Measurements from ENCODE around the gene SLC4A5.

Gene SLC4A5

DNA sequence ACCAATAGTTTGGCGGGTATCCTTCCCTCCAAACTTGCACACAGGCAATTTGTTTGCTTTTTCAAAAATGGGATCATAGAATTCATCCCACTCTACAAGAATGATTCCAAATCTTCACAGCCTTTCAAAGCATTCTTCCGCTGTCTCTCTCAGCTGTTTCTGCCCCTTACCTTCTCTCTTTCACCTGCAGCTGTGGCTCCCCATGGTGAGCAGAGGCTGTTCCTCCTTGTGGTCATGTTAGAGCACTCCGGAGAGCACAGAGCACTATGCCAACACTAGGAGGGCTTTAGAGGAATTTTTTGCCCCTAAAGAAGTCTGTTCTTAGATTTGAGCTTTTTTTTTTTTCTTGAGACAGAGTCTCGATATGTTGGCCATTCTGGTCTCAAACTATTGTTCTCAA, 114.4 kb downstream of the SLC4A5 start:
- no peak overlapping the region for H2BK5ac ChIP-seq (ENCODE audit: low read length)
- H4K8ac ChIP-seq (ENCODE audit: low read depth, low read length): no peak overlapping the region
- no peak overlapping the region for H3K14ac ChIP-seq (ENCODE audit: low read length)
- no peak overlapping the region for H3K27ac ChIP-seq (replicated peaks; ENCODE audit: low read length)
- H2AFZ ChIP-seq (ENCODE audit: low read length): no peak overlapping the region
- peaks cover 0 to 7% (median 0%) of the 10 kb centered on the region in 3 experiments for H3K27me3 ChIP-seq (ENCODE audit: control insufficient read depth in 3 of 3, insufficient read depth in 3 of 3, low read depth in 1 of 3, low read length in 3 of 3)
- H3K4me1 ChIP-seq (ENCODE audit: control insufficient read depth in 2 of 2, insufficient read depth in 1 of 2, low read depth in 1 of 2, low read length in 2 of 2): peaks cover 0 to 1% of the 10 kb centered on the region in 2 donors
- no peak overlapping the region for H3K23ac ChIP-seq (ENCODE audit: low read depth, low read length, poor library complexity)
- H3K9me3 ChIP-seq (replicated peaks in 1 of 2; ENCODE audit: control insufficient read depth in 2 of 2, insufficient read depth in 1 of 2, low read depth in 1 of 2, low read length in 2 of 2): no peaks in the 10 kb centered on the region
- no peak overlapping the region for H3K18ac ChIP-seq (ENCODE audit: low read length)
- H2BK12ac ChIP-seq (ENCODE audit: low read length): no peak overlapping the region
- H3K4me2 ChIP-seq (ENCODE audit: insufficient read depth, low read length, poor library complexity, severe bottlenecking): no peak overlapping the region
- no peak overlapping the region for H3K4me3 ChIP-seq (ENCODE audit: low read length in 2 of 2)
- no peak for DNase-seq (ENCODE audit: low spot score)
- H2BK15ac ChIP-seq (ENCODE audit: low read length): no peak overlapping the region
- no peaks in the 10 kb centered on the region for H3K36me3 ChIP-seq (replicated peaks in 1 of 2; ENCODE audit: control insufficient read depth in 2 of 2, insufficient read depth in 2 of 2, low read length in 2 of 2)
- no peaks in the 10 kb centered on the region for H3K79me1 ChIP-seq (ENCODE audit: low read depth, low read length)
- H3K9ac ChIP-seq (ENCODE audit: low read depth, low read length, poor library complexity): no peak overlapping the region
- WGBS, 2 donors (ENCODE audit: extremely low coverage in 2 of 2, insufficient read length in 2 of 2, insufficient replicate concordance in 1 of 2): no CpG with 5 or more reads among the region's 4 CpGs
- no peak overlapping the region for H2BK120ac ChIP-seq (ENCODE audit: low read depth, low read length)
- H3K4ac ChIP-seq (ENCODE audit: low read length): no peak overlapping the region
- H2AK5ac ChIP-seq (ENCODE audit: low read depth, low read length): no peak overlapping the region
- H4K91ac ChIP-seq (ENCODE audit: low read depth, low read length, poor library complexity): no peak overlapping the region

GRCh38 chr2:74227646-74228045, 115.6 kb downstream of the SLC4A5 start:
- Histone ChIP-seq H3K4me3 (ENCODE audit: low read length in 2 of 2) (no peak overlapping the region), H3K14ac (ENCODE audit: low read length) (no peak overlapping the region), H3K4me1 (ENCODE audit: control insufficient read depth in 2 of 2, insufficient read depth in 1 of 2, low read depth in 1 of 2, low read length in 2 of 2) (peaks cover 0 to 1% of the 10 kb centered on the region in 2 donors), H3K27me3 (ENCODE audit: control insufficient read depth in 3 of 3, insufficient read depth in 3 of 3, low read depth in 1 of 3, low read length in 3 of 3) (peaks cover 0 to 1% (median 0%) of the 10 kb centered on the region in 3 experiments), H2BK120ac (ENCODE audit: low read depth, low read length) (no peak overlapping the region), H3K27ac (replicated peaks; ENCODE audit: low read length) (no peak overlapping the region), H2BK5ac (ENCODE audit: low read length) (no peak overlapping the region), H2BK15ac (ENCODE audit: low read length) (no peak overlapping the region), H3K4me2 (ENCODE audit: insufficient read depth, low read length, poor library complexity, severe bottlenecking) (no peak overlapping the region), H3K36me3 (replicated peaks in 1 of 2; ENCODE audit: control insufficient read depth in 2 of 2, insufficient read depth in 2 of 2, low read length in 2 of 2) (no peaks in the 10 kb centered on the region), H3K4ac (ENCODE audit: low read length) (no peak overlapping the region), H3K9ac (ENCODE audit: low read depth, low read length, poor library complexity) (no peak overlapping the region), H3K18ac (ENCODE audit: low read length) (no peak overlapping the region), H2BK12ac (ENCODE audit: low read length) (no peak overlapping the region), H4K8ac (ENCODE audit: low read depth, low read length) (no peak overlapping the region), H3K23ac (ENCODE audit: low read depth, low read length, poor library complexity) (no peak overlapping the region), H2AFZ (ENCODE audit: low read length) (no peak overlapping the region), H4K91ac (ENCODE audit: low read depth, low read length, poor library complexity) (peak overlapping the region; percentile 82), H3K79me1 (ENCODE audit: low read depth, low read length) (no peaks in the 10 kb centered on the region), H2AK5ac (ENCODE audit: low read depth, low read length) (no peak overlapping the region), H3K9me3 (replicated peaks in 1 of 2; ENCODE audit: control insufficient read depth in 2 of 2, insufficient read depth in 1 of 2, low read depth in 1 of 2, low read length in 2 of 2) (no peaks in the 10 kb centered on the region)
- no CpG with 5 or more reads among the region's 5 CpGs for WGBS, 2 donors (ENCODE audit: extremely low coverage in 2 of 2, insufficient read length in 2 of 2, insufficient replicate concordance in 1 of 2)
- DNase-seq (ENCODE audit: low spot score): no peak

DNA sequence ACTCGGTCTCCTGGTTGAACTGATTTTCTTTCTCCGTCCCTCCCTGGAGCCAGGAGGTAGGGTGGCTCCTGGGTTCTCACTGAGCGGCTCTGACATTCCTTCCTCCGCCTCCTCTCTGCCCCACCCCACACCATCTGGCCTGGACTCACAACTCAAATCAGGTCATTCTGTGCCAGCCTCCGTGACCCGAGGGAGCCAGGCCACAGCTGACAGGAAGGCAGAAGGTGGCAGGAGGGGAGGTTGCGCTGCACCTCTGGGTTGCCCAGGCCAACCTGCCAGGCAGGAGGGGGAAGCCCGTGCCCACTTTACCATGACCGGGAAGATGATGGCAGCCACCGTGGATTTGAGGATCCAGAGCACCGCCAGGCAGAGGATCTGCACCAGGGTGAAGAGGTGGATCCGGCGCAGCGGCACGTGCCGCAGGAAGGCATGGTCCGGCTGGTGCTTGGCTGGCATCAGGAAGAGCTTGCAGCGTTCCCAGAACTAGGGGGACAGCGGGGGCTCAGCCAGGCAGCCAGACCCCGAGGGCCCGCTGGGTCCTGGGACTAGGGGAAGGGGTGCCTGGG, 116.5 kb downstream of the SLC4A5 start:
- Histone ChIP-seq H4K91ac (ENCODE audit: low read depth, low read length, poor library complexity) (no peak overlapping the region), H2BK12ac (ENCODE audit: low read length) (no peak overlapping the region), H2BK15ac (ENCODE audit: low read length) (no peak overlapping the region), H2AFZ (ENCODE audit: low read length) (no peak overlapping the region), H3K27me3 (ENCODE audit: control insufficient read depth in 3 of 3, insufficient read depth in 3 of 3, low read depth in 1 of 3, low read length in 3 of 3) (no peaks in the 10 kb centered on the region), H3K4me2 (ENCODE audit: insufficient read depth, low read length, poor library complexity, severe bottlenecking) (no peak overlapping the region), H3K4me1 (ENCODE audit: control insufficient read depth in 2 of 2, insufficient read depth in 1 of 2, low read depth in 1 of 2, low read length in 2 of 2) (peaks cover 0 to 1% of the 10 kb centered on the region in 2 donors), H3K4ac (ENCODE audit: low read length) (no peak overlapping the region), H2BK5ac (ENCODE audit: low read length) (no peak overlapping the region), H3K27ac (replicated peaks; ENCODE audit: low read length) (no peak overlapping the region), H3K36me3 (replicated peaks in 1 of 2; ENCODE audit: control insufficient read depth in 2 of 2, insufficient read depth in 2 of 2, low read length in 2 of 2) (peaks cover 0 to 4% of the 10 kb centered on the region in 2 donors), H3K79me1 (ENCODE audit: low read depth, low read length) (no peaks in the 10 kb centered on the region), H3K23ac (ENCODE audit: low read depth, low read length, poor library complexity) (no peak overlapping the region), H2BK120ac (ENCODE audit: low read depth, low read length) (no peak overlapping the region), H2AK5ac (ENCODE audit: low read depth, low read length) (no peak overlapping the region), H3K9ac (ENCODE audit: low read depth, low read length, poor library complexity) (peak overlapping the region; percentile 54), H4K8ac (ENCODE audit: low read depth, low read length) (no peak overlapping the region), H3K14ac (ENCODE audit: low read length) (no peak overlapping the region), H3K4me3 (ENCODE audit: low read length in 2 of 2) (no peak overlapping the region), H3K18ac (ENCODE audit: low read length) (peak overlapping the region; percentile 11), H3K9me3 (replicated peaks in 1 of 2; ENCODE audit: control insufficient read depth in 2 of 2, insufficient read depth in 1 of 2, low read depth in 1 of 2, low read length in 2 of 2) (no peaks in the 10 kb centered on the region)
- DNase-seq (ENCODE audit: low spot score): no peak
- no CpG with 5 or more reads among the region's 21 CpGs for WGBS, 2 donors (ENCODE audit: extremely low coverage in 2 of 2, insufficient read length in 2 of 2, insufficient replicate concordance in 1 of 2)

DNA sequence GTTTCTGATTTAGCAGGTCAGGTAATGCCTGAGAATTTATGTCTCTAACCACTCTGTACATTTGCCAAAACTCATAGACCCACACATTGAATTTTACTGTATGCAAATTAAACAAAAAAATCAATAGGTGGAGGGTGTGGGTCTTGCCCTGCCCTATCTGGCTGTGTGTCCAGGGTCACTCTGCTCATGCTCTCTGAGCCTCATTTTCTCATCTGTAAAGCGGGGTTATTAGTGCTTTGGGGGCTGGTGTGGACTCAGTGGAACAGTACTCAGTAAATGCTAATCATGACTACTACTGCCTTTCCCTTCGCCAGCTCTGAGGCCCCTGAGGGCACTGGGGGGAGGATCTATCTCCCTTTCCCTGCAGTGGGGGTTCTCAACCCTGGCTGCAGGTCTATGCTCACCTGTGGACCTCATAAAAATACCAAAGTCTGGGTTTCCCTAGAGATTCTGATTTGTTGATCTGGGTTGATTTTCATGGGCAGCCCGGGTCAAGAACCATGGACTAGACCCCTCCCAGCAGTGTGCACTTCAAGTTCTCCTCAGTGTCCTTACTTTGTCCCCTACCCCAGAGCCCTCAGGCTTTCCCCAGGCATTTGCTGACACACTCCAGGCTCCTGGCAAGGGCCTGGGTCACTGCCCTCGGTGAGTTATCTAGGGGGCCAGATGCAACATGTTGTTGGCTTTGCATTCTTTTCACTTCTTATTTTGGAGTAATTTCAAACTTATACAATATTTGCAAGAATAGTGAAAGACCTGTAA, 117.3 kb downstream of the SLC4A5 start:
- DNase-seq (ENCODE audit: low spot score): no peak
- H3K18ac ChIP-seq (ENCODE audit: low read length): no peak overlapping the region
- H2BK12ac ChIP-seq (ENCODE audit: low read length): no peak overlapping the region
- no peak overlapping the region for H3K4me2 ChIP-seq (ENCODE audit: insufficient read depth, low read length, poor library complexity, severe bottlenecking)
- no peak overlapping the region for H2AK5ac ChIP-seq (ENCODE audit: low read depth, low read length)
- H3K4me3 ChIP-seq (ENCODE audit: low read length in 2 of 2): no peak overlapping the region
- no peaks in the 10 kb centered on the region for H3K27me3 ChIP-seq (ENCODE audit: control insufficient read depth in 3 of 3, insufficient read depth in 3 of 3, low read depth in 1 of 3, low read length in 3 of 3)
- H3K4me1 ChIP-seq (ENCODE audit: control insufficient read depth in 2 of 2, insufficient read depth in 1 of 2, low read depth in 1 of 2, low read length in 2 of 2): peaks cover 0 to 1% of the 10 kb centered on the region in 2 donors
- H2BK15ac ChIP-seq (ENCODE audit: low read length): no peak overlapping the region
- no peak overlapping the region for H2AFZ ChIP-seq (ENCODE audit: low read length)
- no peak overlapping the region for H3K14ac ChIP-seq (ENCODE audit: low read length)
- WGBS, 2 donors (ENCODE audit: extremely low coverage in 2 of 2, insufficient read length in 2 of 2, insufficient replicate concordance in 1 of 2): no CpG with 5 or more reads among the region's 4 CpGs
- no peak overlapping the region for H3K27ac ChIP-seq (replicated peaks; ENCODE audit: low read length)
- no peak overlapping the region for H4K91ac ChIP-seq (ENCODE audit: low read depth, low read length, poor library complexity)
- H2BK120ac ChIP-seq (ENCODE audit: low read depth, low read length): no peak overlapping the region
- no peaks in the 10 kb centered on the region for H3K9me3 ChIP-seq (replicated peaks in 1 of 2; ENCODE audit: control insufficient read depth in 2 of 2, insufficient read depth in 1 of 2, low read depth in 1 of 2, low read length in 2 of 2)
- H3K79me1 ChIP-seq (ENCODE audit: low read depth, low read length): no peaks in the 10 kb centered on the region
- no peak overlapping the region for H2BK5ac ChIP-seq (ENCODE audit: low read length)
- H3K23ac ChIP-seq (ENCODE audit: low read depth, low read length, poor library complexity): no peak overlapping the region
- no peak overlapping the region for H3K4ac ChIP-seq (ENCODE audit: low read length)
- H4K8ac ChIP-seq (ENCODE audit: low read depth, low read length): no peak overlapping the region
- no peak overlapping the region for H3K9ac ChIP-seq (ENCODE audit: low read depth, low read length, poor library complexity)
- H3K36me3 ChIP-seq (replicated peaks in 1 of 2; ENCODE audit: control insufficient read depth in 2 of 2, insufficient read depth in 2 of 2, low read length in 2 of 2): peaks cover 0 to 12% of the 10 kb centered on the region in 2 donors
